ENCODE measurements around the gene ATP6V0E2.
A peak's percentile ranks its signal among the peaks of the same experiment; 100 is the strongest.

The ATP6V0E2 gene

GRCh38 chr7:149864023-149864422 lies 9.7 kb upstream of the ATP6V0E2 start:
- Histone ChIP-seq H3K4me2 (peak overlapping the region; percentile 70 to 99 (median 97); a peak in 21 of 22 replicates), H3K9me3 (replicated peaks in 1 of 11) (no peaks in the 10 kb centered on the region; a peak in 1 of 22 replicates), H3K4me3 (no peak overlapping the region; a peak in 1 of 20 replicates), H3K4me1 (peaks cover 37 to 75% (median 68%) of the 10 kb centered on the region in 10 experiments), H3K27ac (peak overlapping the region in 7 of 11 experiments; percentile 32 to 88 (median 85); a peak in 13 of 22 replicates), H3K27me3 (no peaks in the 10 kb centered on the region; a peak in 1 of 22 replicates), H4K20me1 (no peaks in the 10 kb centered on the region), H3K9ac (peak overlapping the region in 2 of 11 experiments; percentile 24 to 71; a peak in 3 of 22 replicates), H3K36me3 (peaks cover 4 to 47% (median 29%) of the 10 kb centered on the region in 11 experiments; a peak in 19 of 22 replicates)
- TF ChIP-seq Cebpa-rat (IDR thresholded peaks at IDR 0.05) = no peak

- 0 out of 20 replicates have a peak overlapping the region, but pooled peaks of 1 of the 10 experiments have one; percentile 23 for H3K4me3 ChIP-seq
Measured at GRCh38 chr7:149864751-149865150, 9.0 kb upstream of the ATP6V0E2 start.

GRCh38 chr7:149865437-149865836 lies 8.3 kb upstream of the ATP6V0E2 start:
- peaks cover 0 to 6% (median 0%) of the 10 kb centered on the region in 11 experiments; a peak in 3 of 22 replicates for H3K27me3 ChIP-seq
- H3K4me3 ChIP-seq = peak overlapping the region in 4 of 10 experiments; percentile 7 to 28 (median 16); a peak in 5 of 20 replicates
- H4K20me1 ChIP-seq = no peaks in the 10 kb centered on the region
- H3K4me2 ChIP-seq = peak overlapping the region; percentile 70 to 99 (median 97)
- peak overlapping the region in 9 of 11 experiments; percentile 62 to 76 (median 71); a peak in 18 of 22 replicates for H3K9ac ChIP-seq
- no peaks in the 10 kb centered on the region; a peak in 1 of 22 replicates for H3K9me3 ChIP-seq (replicated peaks in 1 of 11)
- H3K4me1 ChIP-seq = peaks cover 46 to 89% (median 82%) of the 10 kb centered on the region in 10 experiments
- no peak for TF ChIP-seq Cebpa-rat (IDR thresholded peaks at IDR 0.05)
- peaks cover 4 to 35% (median 21%) of the 10 kb centered on the region in 11 experiments; a peak in 19 of 22 replicates for H3K36me3 ChIP-seq
- H3K27ac ChIP-seq = peak overlapping the region in 10 of 11 experiments; percentile 39 to 88 (median 82); a peak in 19 of 22 replicates

More at GRCh38 chr7:149864751-149865150, 9.0 kb upstream of the ATP6V0E2 start:
- peaks cover 39 to 82% (median 75%) of the 10 kb centered on the region in 10 experiments for H3K4me1 ChIP-seq
- H3K9me3 ChIP-seq (replicated peaks in 1 of 11) = no peaks in the 10 kb centered on the region; a peak in 1 of 22 replicates
- peak overlapping the region in 9 of 11 experiments; percentile 62 to 76 (median 71); a peak in 13 of 22 replicates for H3K9ac ChIP-seq
- H3K36me3 ChIP-seq = peaks cover 4 to 42% (median 27%) of the 10 kb centered on the region in 11 experiments; a peak in 19 of 22 replicates
- no peak for TF ChIP-seq Cebpa-rat (IDR thresholded peaks at IDR 0.05)
- H3K27ac ChIP-seq = peak overlapping the region in 9 of 11 experiments; percentile 68 to 88 (median 83); a peak in 17 of 22 replicates
- no peaks in the 10 kb centered on the region for H4K20me1 ChIP-seq
- H3K27me3 ChIP-seq = peaks cover 0 to 5% (median 0%) of the 10 kb centered on the region in 11 experiments; a peak in 2 of 22 replicates
- H3K4me2 ChIP-seq = peak overlapping the region; percentile 70 to 99 (median 97)

- Histone ChIP-seq H4K20me1 (no peaks in the 10 kb centered on the region), H3K9ac (peak overlapping the region in 8 of 11 experiments; percentile 64 to 76 (median 72); a peak in 13 of 22 replicates), H3K9me3 (replicated peaks in 1 of 11) (no peaks in the 10 kb centered on the region; a peak in 1 of 22 replicates), H3K4me2 (peak overlapping the region; percentile 70 to 99 (median 97)), H3K27me3 (peaks cover 0 to 6% (median 0%) of the 10 kb centered on the region in 11 experiments; a peak in 3 of 22 replicates), H3K4me1 (peaks cover 49 to 97% (median 90%) of the 10 kb centered on the region in 10 experiments), H3K27ac (peak overlapping the region in 9 of 11 experiments; percentile 68 to 88 (median 83); a peak in 18 of 22 replicates), H3K36me3 (peaks cover 0 to 26% (median 13%) of the 10 kb centered on the region in 11 experiments; a peak in 14 of 22 replicates), H3K4me3 (peak overlapping the region in 3 of 10 experiments; percentile 7 to 28 (median 22); a peak in 1 of 20 replicates)
- no peak for TF ChIP-seq Cebpa-rat (IDR thresholded peaks at IDR 0.05)
Measured at GRCh38 chr7:149866139-149866778, 7.5 kb upstream of the ATP6V0E2 start.

GRCh38 chr7:149866779-149867447 lies 6.9 kb upstream of the ATP6V0E2 start:
- peak overlapping the region; percentile 70 to 99 (median 97) for H3K4me2 ChIP-seq
- H3K36me3 ChIP-seq = peaks cover 0 to 20% (median 6%) of the 10 kb centered on the region in 11 experiments; a peak in 11 of 22 replicates
- peak overlapping the region in 9 of 11 experiments; percentile 68 to 88 (median 83); a peak in 18 of 22 replicates for H3K27ac ChIP-seq
- peak overlapping the region in 6 of 11 experiments; percentile 66 to 76 (median 72); a peak in 7 of 22 replicates for H3K9ac ChIP-seq
- no peaks in the 10 kb centered on the region for H3K9me3 ChIP-seq (replicated peaks in 1 of 11)
- H3K4me3 ChIP-seq = no peak overlapping the region
- TF ChIP-seq Cebpa-rat (IDR thresholded peaks at IDR 0.05) = no peak
- H3K4me1 ChIP-seq = peaks cover 55 to 99% (median 97%) of the 10 kb centered on the region in 10 experiments
- H3K27me3 ChIP-seq = peaks cover 0 to 6% (median 0%) of the 10 kb centered on the region in 11 experiments; a peak in 3 of 22 replicates
- H4K20me1 ChIP-seq = no peaks in the 10 kb centered on the region

- peaks cover 65 to 100% (median 100%) of the 10 kb centered on the region in 10 experiments for H3K4me1 ChIP-seq
- H3K4me3 ChIP-seq = no peak overlapping the region
- peak overlapping the region in 4 of 11 experiments; percentile 8 to 20 (median 14); a peak in 4 of 22 replicates for H3K9ac ChIP-seq
- H4K20me1 ChIP-seq = no peaks in the 10 kb centered on the region
- H3K27me3 ChIP-seq = peaks cover 0 to 11% (median 1%) of the 10 kb centered on the region in 11 experiments; a peak in 8 of 22 replicates
- TF ChIP-seq Cebpa-rat (IDR thresholded peaks at IDR 0.05) = no peak
- peaks cover 0 to 9% (median 0%) of the 10 kb centered on the region in 11 experiments; a peak in 1 of 22 replicates for H3K36me3 ChIP-seq
- H3K27ac ChIP-seq = peak overlapping the region in 2 of 11 experiments; percentile 22 to 43; a peak in 2 of 22 replicates
- no peaks in the 10 kb centered on the region for H3K9me3 ChIP-seq (replicated peaks in 1 of 11)
- peak overlapping the region in 9 of 11 experiments; percentile 93 to 99 (median 97); a peak in 18 of 22 replicates for H3K4me2 ChIP-seq
Measured at GRCh38 chr7:149867762-149868622, 5.8 kb upstream of the ATP6V0E2 start.

- Histone ChIP-seq H3K4me2 (peak overlapping the region in 9 of 11 experiments; percentile 93 to 99 (median 97); a peak in 19 of 22 replicates), H3K4me1 (peaks cover 67 to 98% (median 96%) of the 10 kb centered on the region in 10 experiments), H3K9ac (peak overlapping the region in 4 of 11 experiments; percentile 8 to 20 (median 14); a peak in 4 of 22 replicates), H3K9me3 (replicated peaks in 1 of 11) (no peaks in the 10 kb centered on the region), H4K20me1 (no peaks in the 10 kb centered on the region), H3K27ac (peak overlapping the region in 2 of 11 experiments; percentile 22 to 43; a peak in 2 of 22 replicates), H3K4me3 (no peak overlapping the region), H3K36me3 (peaks cover 0 to 7% (median 0%) of the 10 kb centered on the region in 11 experiments; a peak in 1 of 22 replicates), H3K27me3 (peaks cover 0 to 16% (median 6%) of the 10 kb centered on the region in 11 experiments; a peak in 9 of 22 replicates)
- no peak for TF ChIP-seq Cebpa-rat (IDR thresholded peaks at IDR 0.05)
Measured at GRCh38 chr7:149868623-149869290, 5.0 kb upstream of the ATP6V0E2 start.
